Jurkat, Clone E6-1 (cell line): ENCODE results near the gene MAGOH.
"Not testable (repeated sequence)": the region's sequence is repeated elsewhere in the genome, so short reads cannot be mapped to it uniquely, and the experiment has no call there.

ENCODE experiments used
- DNase-seq: peaks from one replicate; pipeline ENCODE4 v3.0.0-alpha.2; 2011; ENCODE audit warnings: low read depth, low spot score
- H3K4me3 ChIP-seq: 2 replicates; pipeline ENCODE4 v1.5.1; 2011; ENCODE audit warnings: mild to moderate bottlenecking, low read length, control low read depth, moderate library complexity

MAGOH gene

DNA sequence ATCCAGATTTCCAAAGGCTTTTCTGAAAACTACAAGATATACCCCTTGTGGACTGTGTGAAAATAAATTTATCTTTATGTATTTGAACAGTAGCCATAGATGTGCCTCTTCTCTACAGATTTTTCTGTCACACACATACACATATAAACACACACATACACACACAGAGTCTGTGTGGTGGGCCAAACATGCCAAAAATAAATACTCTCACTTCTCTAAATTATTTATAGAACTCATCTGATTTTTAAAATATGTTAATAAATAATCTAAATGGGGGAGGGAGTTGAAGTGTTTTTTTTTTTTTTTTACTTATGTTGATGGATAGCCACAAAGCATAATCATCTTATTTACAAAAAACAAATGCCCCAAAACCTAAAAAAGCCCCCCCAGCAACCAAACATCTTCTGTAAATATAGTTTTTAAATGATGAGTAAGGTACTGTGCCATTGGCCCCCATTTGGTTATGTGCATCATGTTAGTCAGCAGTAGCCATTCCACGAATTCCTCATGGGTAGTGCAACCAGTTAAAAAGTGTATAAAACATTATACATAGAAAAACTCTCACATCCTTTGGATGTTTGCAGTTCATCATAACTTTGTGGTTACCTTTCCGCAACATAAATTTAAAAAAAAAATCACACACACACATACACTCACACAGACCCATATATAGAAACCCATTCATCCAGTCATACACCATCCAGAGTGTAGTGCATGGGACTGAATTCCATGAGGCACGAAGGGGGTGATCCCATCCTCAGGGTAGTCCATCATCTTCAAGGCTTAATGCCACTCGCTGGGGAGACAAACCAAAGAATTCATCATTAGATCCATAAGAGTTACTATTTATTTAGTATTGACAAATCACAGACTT, 8.2 kb upstream of the MAGOH start:
- no peak overlapping the region for H3K4me3 ChIP-seq
- no peak for DNase-seq

DNA sequence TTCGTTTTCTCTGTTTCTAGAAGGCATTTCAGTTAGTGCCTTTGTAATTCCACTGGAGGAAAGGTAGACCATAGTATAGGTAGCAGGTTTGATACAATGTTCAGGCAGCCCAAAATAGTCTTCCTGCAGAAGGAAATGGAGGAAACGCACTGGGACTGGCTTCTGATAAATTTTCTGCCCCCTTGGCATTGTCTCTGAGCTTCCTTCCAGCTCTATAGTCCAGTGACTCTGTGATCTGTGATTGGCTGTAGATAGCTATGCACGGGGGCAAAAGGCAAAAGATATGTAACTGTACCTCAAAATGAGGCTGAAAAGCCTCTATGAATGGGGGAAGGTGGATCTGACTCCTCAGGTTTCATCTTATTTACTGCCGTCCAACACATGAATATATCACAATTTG, 5.8 kb upstream of the MAGOH start:
- H3K4me3 ChIP-seq = no peak overlapping the region
- no peak for DNase-seq

DNA sequence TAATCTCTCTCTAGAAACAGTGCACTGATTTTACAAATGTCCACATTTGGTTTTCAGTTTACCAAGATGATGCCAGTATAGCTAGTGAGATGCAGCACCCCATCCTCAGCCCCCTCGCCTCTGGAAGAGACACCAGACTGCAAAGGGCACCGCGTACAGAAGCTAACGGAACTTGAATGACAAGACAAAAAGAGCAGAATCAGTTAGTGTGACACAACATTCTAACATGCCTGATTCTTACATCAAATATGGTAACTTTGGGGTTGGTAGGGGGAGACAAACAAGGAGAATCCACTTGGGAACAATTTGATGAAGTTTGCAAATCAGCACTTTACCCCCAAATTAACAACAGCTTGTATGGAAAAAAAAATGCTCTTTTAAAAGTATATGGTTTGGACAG, 4.1 kb upstream of the MAGOH start:
- no peak overlapping the region for H3K4me3 ChIP-seq
- DNase-seq = no peak

DNA sequence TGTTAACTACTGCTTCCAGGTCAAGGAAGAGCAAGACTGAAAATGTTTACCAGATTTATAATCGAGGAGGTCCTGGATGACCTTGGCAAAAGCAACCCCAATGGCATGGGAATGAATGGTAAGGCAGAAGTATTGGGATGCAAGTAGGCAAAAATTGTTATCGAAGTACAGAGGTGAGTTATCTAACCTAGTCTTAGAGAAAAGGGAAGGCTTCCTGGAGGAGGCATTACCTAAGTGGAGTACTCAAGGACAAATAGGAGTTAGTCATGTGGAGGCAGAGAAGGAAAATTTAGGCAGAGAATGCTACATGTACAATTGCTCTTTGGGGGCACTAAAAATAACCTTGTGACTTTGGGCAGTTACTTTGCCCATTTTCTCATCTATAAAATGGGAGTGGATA, 3.5 kb upstream of the MAGOH start:
- no peak for DNase-seq
- no peak overlapping the region for H3K4me3 ChIP-seq

DNA sequence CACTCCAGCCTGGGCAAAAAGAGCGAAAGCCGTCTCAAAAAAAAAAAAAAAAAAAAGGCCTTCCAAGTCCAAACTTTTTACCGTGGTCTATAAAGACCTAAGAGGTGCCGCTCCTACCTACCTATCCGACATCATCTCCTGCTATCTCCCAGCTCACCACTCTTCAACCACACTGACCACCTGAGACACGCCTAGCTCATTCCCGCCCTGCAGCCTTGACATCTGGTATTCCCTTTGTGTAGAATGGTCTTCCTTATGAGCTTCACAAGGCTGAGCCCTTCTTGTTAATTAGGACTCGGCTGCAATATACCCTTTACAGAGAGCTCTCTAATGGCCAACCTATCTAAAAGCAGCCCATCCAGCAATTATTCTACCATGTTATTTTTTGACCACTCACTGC, 680 bp downstream of the MAGOH start:
- no peak for DNase-seq

DNA sequence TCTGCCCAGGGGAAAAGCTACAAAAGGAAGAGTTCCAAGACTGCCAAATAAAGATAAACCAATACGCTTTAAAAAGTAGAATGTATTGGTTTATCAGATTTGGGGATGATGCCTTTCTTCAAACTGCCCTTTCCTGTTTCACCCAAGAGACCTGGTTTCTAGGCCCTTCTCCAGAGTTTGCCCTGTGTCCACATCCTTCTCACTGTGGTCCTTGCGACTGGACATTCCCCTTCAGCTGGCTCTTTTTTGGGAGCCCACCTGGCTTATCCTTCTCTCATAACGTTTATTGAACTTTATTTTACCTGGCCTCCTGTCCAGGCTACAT, 17.4 kb downstream of the MAGOH start:
- peak overlapping the region; percentile 88 for H3K4me3 ChIP-seq
- no peak for DNase-seq

More for the DNA sequence above, 680 bp downstream of the MAGOH start:
- peak overlapping the region; percentile 96 for H3K4me3 ChIP-seq

DNA sequence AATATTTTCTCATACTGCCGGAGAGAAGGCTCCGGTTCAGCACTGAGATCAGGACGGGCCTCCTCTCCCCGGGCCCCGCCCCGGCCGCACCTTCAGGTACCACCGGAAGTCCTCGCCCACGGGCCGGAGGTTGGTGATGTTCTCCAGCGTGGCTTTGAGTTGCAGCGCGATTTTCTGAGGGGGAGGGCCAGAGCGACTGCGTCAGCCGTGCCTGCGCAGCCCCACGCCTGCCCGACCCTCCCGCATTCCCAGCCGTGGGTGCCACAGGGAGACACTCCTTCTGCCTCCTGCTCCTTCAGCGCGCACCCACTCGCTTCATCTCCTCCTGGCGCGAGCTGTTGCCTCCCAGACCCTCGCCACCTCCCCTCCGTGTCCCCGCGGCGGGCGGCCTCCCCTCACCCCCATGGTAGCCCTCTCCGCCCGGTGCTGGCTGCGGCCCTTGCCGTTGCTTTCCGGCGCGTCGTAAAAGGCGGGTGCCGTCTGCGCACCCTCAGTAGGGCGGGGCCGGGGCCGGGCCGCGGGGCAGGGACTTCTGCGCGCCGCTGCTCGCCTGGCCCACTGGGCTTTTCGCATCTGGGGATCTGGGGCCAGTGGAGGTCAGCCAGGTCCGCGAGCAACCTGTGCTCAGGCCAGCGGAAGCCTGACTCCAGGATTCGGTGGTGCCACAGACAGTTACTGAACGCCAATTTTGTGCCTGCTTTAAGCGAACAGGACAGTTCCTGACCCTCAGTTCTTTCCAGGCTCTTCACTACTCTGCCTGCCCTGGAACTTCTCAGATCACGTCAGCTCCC, 18.0 kb downstream of the MAGOH start, which contains the start of gene CZIB:
CZIB (minus strand) TSS at position 464 of the 791 bp plus-strand sequence; CDS start at position 405, 59 bp downstream.
- H3K4me3 ChIP-seq = peak within 1 kb of the TSS; percentile 88
- peak; percentile 86 for DNase-seq

DNA sequence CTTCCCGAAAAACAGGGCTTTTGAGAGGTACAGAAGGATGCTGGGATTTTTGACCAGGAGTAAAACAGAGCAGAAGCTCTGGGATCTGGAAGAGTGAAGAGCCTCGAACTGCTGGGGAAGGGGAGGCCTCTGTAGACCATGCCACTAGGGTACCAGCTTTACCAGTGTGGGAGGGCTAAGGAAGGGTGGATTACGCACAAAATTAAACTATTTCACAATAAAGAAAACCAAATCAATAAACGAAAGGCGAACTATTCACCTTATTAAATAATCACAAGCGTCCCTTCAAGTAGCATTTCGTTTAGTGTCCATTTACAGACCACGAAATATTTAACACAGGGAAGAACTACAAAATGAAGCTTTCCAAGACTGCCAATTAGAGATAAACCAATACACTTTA, 18.6 kb downstream of the MAGOH start:
- H3K4me3 ChIP-seq = peak overlapping the region; percentile 88
- no peak for DNase-seq

DNA sequence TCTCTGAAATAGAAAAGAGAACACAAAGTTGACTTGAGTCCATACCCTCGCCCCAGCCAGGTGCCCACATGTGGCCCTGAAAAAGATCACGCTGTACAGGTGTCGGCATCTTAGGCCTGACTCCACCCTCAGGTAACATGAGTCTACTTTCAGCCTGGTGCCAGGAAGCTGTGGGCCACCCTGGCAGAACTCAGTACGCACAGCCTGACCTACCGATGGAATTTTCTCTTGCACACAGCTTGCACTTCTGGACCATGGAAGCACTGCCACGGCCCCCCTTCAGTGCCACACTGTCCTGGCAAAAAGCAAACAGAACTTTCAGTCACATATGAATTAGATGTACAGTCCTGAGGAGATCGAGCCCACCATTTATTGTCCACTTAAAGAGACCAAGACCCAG, 20.1 kb downstream of the MAGOH start:
- no peak for DNase-seq
- H3K4me3 ChIP-seq = no peak overlapping the region

DNA sequence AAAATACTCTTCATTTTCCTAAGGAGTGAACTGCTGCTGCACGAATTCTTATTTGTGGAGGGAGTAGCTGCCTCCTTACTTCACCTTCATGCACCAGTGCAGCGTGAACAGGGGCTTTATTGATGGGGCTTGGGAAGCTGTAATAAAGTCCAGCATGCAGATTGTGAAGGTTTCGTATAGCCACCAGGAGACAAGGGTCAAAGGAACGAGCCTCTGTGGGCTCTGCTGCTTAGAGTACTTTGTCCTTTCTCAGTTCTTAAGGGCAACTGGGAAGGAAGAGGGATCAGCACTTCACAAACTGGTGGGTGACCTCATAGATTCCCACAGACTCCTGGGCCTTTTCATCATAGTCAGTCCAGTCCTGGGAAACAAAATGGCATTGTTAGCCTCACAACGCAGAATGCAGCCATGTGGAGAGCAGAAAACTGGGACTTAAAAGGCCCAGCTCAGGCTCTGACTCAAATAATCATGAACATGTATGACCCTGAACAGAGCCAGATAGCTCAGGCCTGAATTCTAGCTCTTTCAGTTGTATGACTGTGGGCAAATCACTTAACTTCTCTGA, 23.9 kb downstream of the MAGOH start:
- no peak for DNase-seq
- no peak overlapping the region for H3K4me3 ChIP-seq

DNA sequence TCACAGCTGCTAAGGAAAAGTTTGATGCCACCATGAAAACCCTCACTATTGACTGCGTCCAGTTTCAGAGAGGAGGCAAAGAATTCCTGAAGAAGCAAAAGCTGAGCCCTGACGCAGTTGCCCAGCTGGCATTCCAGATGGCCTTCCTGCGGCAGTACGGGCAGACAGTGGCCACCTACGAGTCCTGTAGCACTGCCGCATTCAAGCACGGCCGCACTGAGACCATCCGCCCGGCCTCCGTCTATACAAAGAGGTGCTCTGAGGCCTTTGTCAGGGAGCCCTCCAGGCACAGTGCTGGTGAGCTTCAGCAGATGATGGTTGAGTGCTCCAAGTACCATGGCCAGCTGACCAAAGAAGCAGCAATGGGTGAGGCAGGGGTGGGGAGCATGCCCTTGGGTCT, 27.4 kb downstream of the MAGOH start:
- H3K4me3 ChIP-seq = no peak overlapping the region
- no peak for DNase-seq

DNA sequence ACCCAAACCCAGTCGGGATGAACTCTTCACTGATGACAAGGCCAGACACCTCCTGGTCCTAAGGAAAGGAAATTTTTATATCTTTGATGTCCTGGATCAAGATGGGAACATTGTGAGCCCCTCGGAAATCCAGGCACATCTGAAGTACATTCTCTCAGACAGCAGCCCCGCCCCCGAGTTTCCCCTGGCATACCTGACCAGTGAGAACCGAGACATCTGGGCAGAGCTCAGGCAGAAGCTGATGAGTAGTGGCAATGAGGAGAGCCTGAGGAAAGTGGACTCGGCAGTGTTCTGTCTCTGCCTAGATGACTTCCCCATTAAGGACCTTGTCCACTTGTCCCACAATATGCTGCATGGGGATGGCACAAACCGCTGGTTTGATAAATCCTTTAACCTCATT, 28.0 kb downstream of the MAGOH start:
- H3K4me3 ChIP-seq = no peak overlapping the region
- no peak for DNase-seq

DNA sequence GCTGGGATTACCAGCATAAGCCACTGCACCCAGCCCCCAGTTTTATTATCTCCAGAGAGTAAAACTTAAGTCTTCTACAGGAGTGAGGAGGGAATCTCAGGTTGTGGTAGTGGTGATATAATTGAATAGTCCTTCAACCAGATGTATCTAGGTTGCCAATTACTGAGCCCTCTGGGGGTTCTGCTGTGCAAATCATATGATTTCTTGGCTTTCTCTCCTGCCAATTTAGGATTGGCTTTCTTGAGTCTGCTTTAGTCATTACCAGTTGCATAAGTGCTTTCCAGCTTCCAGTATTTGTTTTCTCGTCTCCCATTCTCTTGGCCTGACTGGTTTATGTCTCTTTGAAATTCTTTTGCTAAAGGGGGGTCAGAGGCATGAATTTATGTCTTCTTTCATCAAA, 30.6 kb downstream of the MAGOH start:
- no peak overlapping the region for H3K4me3 ChIP-seq
- DNase-seq = no peak

DNA sequence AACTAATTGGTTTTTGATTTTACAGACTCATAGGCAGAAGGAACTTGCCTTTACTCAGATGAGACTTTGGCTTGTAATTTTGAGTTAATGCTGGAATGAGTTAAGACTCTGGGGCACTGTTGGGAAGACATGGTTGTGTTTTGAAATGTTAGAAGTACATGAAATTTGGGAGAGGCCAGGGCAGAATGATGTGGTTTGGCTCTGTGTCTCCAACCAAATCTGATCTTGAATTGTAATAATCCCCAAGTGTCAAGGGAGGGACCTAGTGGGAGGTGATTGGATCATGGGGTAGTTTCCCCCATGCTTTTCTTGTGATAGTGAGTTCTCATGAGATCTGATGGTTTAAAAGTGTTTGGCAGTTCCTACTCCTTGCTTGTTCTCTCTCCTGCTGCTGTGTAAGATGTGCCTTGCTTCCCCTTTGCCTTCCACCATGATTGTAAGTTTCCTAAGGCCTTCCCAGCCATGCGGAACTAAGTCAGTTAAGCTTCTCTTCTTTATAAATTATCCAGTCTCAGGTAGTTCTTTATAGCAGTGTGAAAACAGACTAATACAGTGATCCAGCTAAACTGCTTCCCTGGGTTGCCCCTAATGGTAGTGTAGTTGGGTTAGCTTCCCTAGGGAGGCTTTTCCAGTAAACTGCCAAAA, 31.5 kb downstream of the MAGOH start:
- DNase-seq = no peak
- H3K4me3 ChIP-seq = no peak overlapping the region

DNA sequence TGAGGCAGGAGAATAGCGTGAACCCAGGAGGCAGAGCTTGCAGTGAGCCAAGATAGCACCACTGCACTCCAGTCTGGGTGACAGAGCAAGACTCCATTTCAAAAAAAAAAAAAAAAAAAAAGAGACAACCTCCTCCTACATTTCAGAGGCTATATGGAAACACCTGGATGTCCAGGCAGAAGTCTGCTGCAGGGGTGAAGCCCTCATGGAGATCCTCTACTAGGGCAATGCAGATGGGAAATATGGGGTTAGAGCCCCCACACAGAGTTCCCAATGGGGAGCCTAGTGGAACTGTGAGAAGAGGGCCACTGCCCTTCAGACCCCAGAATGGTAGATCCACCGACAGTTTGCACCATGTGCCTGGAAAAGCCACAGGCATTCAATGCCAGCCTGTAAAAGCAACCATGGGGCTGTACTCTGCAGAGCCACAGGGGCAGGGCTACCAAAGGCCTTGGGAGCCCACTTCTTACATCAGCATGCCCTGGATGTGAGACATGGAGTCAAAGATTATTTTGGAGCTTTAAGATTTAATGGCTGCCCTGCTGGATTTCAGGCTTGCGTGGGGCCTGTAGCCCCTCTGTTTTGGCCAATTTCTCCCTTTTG, 32.1 kb downstream of the MAGOH start:
- not testable (repeated sequence) for H3K4me3 ChIP-seq, DNase-seq

DNA sequence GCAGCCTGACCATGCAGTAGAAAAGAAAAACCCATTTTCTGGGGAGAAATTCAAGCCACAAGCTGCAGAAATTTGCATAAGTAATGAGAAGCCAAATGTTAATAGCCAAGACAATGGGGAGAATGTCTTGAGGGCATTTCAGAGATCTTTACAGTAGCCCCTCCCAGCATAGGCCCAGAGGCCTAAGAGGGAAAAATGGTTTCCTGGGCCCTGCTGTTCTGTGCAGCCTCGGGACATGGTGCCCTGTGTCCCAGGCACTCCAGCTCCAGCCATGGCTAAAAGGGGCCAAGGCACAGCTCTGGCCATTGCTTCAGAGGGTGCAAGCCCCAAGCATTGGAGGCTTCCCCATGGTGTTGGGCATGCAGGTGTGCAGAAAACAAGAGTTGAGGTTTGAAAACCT, 32.8 kb downstream of the MAGOH start:
- DNase-seq = not testable (repeated sequence)

DNA sequence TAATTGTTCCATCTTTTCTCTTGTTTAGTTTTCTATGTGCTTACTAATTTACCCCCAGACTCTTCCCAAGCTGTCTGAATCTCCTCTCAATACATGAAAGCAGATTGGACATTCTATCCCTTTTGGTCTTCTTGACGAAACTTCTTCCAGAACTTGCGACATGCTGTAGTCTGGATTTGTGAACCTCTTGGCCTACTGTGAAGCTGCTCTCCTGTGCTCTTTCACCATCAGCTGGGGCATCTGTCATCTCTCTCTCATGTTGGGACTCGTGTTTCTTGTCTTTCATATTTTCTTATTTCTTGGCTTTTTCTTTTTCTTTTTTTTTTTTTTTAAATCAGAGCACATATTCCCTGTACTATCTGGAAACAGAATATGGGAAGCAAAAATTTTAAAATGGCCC, 34.9 kb downstream of the MAGOH start:
- H3K4me3 ChIP-seq = no peak overlapping the region
- no peak for DNase-seq

More for the DNA sequence above, 32.8 kb downstream of the MAGOH start:
- not testable (repeated sequence) for H3K4me3 ChIP-seq

DNA sequence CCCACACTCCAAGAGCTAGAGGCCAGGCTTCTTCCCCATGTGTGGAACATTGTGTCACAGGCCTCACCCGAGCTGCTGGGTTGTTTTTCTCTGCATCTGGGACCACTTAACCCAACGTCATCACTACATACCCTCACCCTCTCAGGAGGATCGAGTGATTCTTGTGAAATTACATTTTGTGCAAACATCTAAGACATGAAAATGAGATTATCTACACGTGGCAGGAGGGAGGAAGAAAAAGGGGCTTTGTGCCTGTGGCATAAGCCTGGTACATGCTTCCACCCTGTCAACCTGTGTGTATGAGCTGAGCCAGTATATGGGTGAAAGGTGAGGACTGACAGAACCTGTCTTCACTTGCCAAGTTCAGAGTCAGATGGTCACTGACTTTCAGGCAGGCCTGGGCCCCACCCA, 40.1 kb downstream of the MAGOH start:
- no peak for DNase-seq
- no peak overlapping the region for H3K4me3 ChIP-seq
